SK-N-SH (cell line): ENCODE data around the gene DPM2. TPM values are rescaled to one million over a fixed set of nuclear protein-coding genes. Genes with fewer than 3 reads are reported as not detected.

ENCODE experiments used
- CTCF ChIA-PET: fragments of 300-600, 350-600 bp; formaldehyde crosslinking; extraction: SDS; loops from one replicate; lab custom pipeline; 2021; lab: Yijun Ruan, JAX
- POLR2A ChIA-PET: fragments of 350-600 bp; sonication (Branson Sonifier 250); formaldehyde crosslinking; extraction: SDS; loops from one replicate; lab custom pipeline; 2020; ENCODE audit warnings: antibody characterized with exemption, inconsistent platforms; lab: Yijun Ruan, JAX
- DNase-seq: peaks from one replicate; pipeline ENCODE4 v3.0.0; 2012
- H2AFZ ChIP-seq: fragments of 200-600 bp; sonication (generic); 2 replicates; pipeline ENCODE4 v1.8.1; 2016; ENCODE audit warnings: antibody characterized with exemption, mild to moderate bottlenecking, low read depth
- H3F3A ChIP-seq: fragments of 200-600 bp; sonication (generic); replicated peaks from 2 replicates; pipeline ENCODE3; 2016; ENCODE audit warnings: antibody characterized with exemption, mild to moderate bottlenecking; ENCODE audit not compliant: insufficient read depth
- H3K27ac ChIP-seq, 2 experiments: fragments of 200-500 bp in 1 of 2; fragments of 200-600 bp in 1 of 2; sonication (Bioruptor generic) in 1 of 2; sonication (generic), shearing (Covaris generic) in 1 of 2; 2 replicates each; pipeline versions ENCODE4 v1.5.1 to v1.6.1; 2014 to 2016; ENCODE audit warnings: low read depth in 2 of 2, inconsistent platforms in 1 of 2, low read length in 1 of 2, mild to moderate bottlenecking in 1 of 2, mixed read lengths in 1 of 2
- H3K27me3 ChIP-seq: fragments of 200-600 bp; sonication (generic), shearing (Covaris generic); 2 replicates; pipeline ENCODE4 v1.6.1; 2016; ENCODE audit warnings: mixed run types; ENCODE audit not compliant: insufficient read depth
- H3K36me3 ChIP-seq, 2 experiments: fragments of 200-500 bp in 1 of 2; fragments of 200-600 bp in 1 of 2; sonication (Bioruptor generic) in 1 of 2; sonication (generic) in 1 of 2; replicated peaks in 1 of 2; 2 replicates each; pipeline versions ENCODE3 to v1.5.1; 2014 to 2016; ENCODE audit warnings: low read length in 1 of 2, mild to moderate bottlenecking in 1 of 2; ENCODE audit not compliant: insufficient read depth in 2 of 2, control insufficient read depth in 1 of 2
- H3K4me1 ChIP-seq, 2 experiments: fragments of 200-500 bp in 1 of 2; fragments of 200-600 bp in 1 of 2; sonication (Bioruptor generic) in 1 of 2; sonication (generic), shearing (Covaris generic) in 1 of 2; 2 replicates each; pipeline versions ENCODE4 v1.5.1 to v1.6.1; 2014 to 2016; ENCODE audit warnings: low read depth in 1 of 2, low read length in 1 of 2, mixed run types in 1 of 2; ENCODE audit not compliant: insufficient read depth in 2 of 2, control insufficient read depth in 1 of 2
- H3K4me2 ChIP-seq: fragments of 200-600 bp; sonication (generic), shearing (Covaris generic); 2 replicates; pipeline ENCODE4 v1.6.1; 2017; ENCODE audit warnings: mixed run types
- H3K4me3 ChIP-seq, 2 experiments: fragments of 200-500 bp in 1 of 2; fragments of 200-600 bp in 1 of 2; sonication (Bioruptor generic) in 1 of 2; sonication (generic), shearing (Covaris generic) in 1 of 2; 2 replicates each; pipeline versions ENCODE4 v1.5.1 to v1.8.1; 2014 to 2016; ENCODE audit warnings: low read depth in 2 of 2, inconsistent platforms in 1 of 2, low read length in 1 of 2, mild to moderate bottlenecking in 1 of 2, mixed read lengths in 1 of 2, moderate library complexity in 1 of 2
- H3K79me2 ChIP-seq: fragments of 200-600 bp; sonication (generic); 2 replicates; pipeline ENCODE4 v1.8.1; 2017; ENCODE audit warnings: mild to moderate bottlenecking; ENCODE audit not compliant: insufficient read depth
- H3K9ac ChIP-seq: fragments of 200-600 bp; sonication (generic); 2 replicates; pipeline ENCODE4 v1.6.1; 2017; ENCODE audit warnings: mixed run types
- H3K9me2 ChIP-seq: fragments of 200-600 bp; sonication (generic); 2 replicates; pipeline ENCODE4 v1.6.1; 2017; ENCODE audit warnings: mixed run types
- H3K9me3 ChIP-seq: fragments of 200-600 bp; sonication (generic); 2 replicates; pipeline ENCODE4 v1.6.1; 2017; ENCODE audit warnings: mixed run types, mild to moderate bottlenecking, moderate library complexity
- H4K20me1 ChIP-seq: fragments of 200-600 bp; sonication (generic); 2 replicates; pipeline ENCODE4 v1.6.1; 2017; ENCODE audit warnings: mild to moderate bottlenecking, mixed run types; ENCODE audit not compliant: insufficient read depth
- FOXM1 ChIP-seq: IDR thresholded peaks from 2 replicates; pipeline ENCODE4 v1.4.0; 2012; ENCODE audit warnings: low read depth, mild to moderate bottlenecking
- GABPA ChIP-seq: IDR thresholded peaks from 2 replicates; pipeline ENCODE4 v1.4.0; 2012; ENCODE audit warnings: low read depth, mild to moderate bottlenecking
- GATA2 ChIP-seq: sonication (generic); formaldehyde crosslinking; IDR thresholded peaks from 2 replicates; pipeline ENCODE4 v1.5.0; 2020; ENCODE audit warnings: mild to moderate bottlenecking, missing genetic modification reagents
- JUND ChIP-seq: IDR thresholded peaks from 2 replicates; pipeline ENCODE4 v1.4.0; 2012
- NFIC ChIP-seq: IDR thresholded peaks from 2 replicates; pipeline ENCODE4 v1.4.0; 2012; ENCODE audit warnings: borderline replicate concordance
- POLR2AphosphoS5 ChIP-seq: IDR thresholded peaks from 2 replicates; pipeline ENCODE4 v1.6.1; 2012; ENCODE audit warnings: low read depth, low read length
- RAD21 ChIP-seq: IDR thresholded peaks from 2 replicates; pipeline ENCODE4 v1.6.1; 2012; ENCODE audit warnings: mild to moderate bottlenecking, low read length
- REST ChIP-seq: IDR thresholded peaks from 2 replicates; pipeline ENCODE4 v1.6.1; 2012; ENCODE audit warnings: mild to moderate bottlenecking, low read depth, low read length, moderate library complexity
- SMC3 ChIP-seq: IDR thresholded peaks from 2 replicates; pipeline ENCODE4 v1.6.1; 2012; ENCODE audit warnings: low read depth, low read length, improper control_type of control experiment
- TAF1 ChIP-seq: IDR thresholded peaks from 2 replicates; pipeline ENCODE4 v1.6.1; 2012; ENCODE audit warnings: low read depth, mild to moderate bottlenecking, low read length, moderate library complexity, borderline replicate concordance
- TCF12 ChIP-seq: IDR thresholded peaks from 2 replicates; pipeline ENCODE4 v1.4.0; 2012
- YY1 ChIP-seq: IDR thresholded peaks from 2 replicates; pipeline ENCODE4 v1.4.0; 2012; ENCODE audit warnings: low read depth, mild to moderate bottlenecking
- WGBS: methylation state at CpG from one replicate; pipeline ENCODE4 v1.1.6; 2017; ENCODE audit warnings: low lambda C conversion rate; 5-methylcytosine and 5-hydroxymethylcytosine counted together
- polyA plus RNA-seq, 3 experiments: library from polyadenylated mRNA; depleted of rRNA; stranded (reverse); fragments of >200 nt; gene quantifications; 2 replicates each; pipeline ENCODE4 v1.2.3, GENCODE V29; 2012
- TF ChIP-seq, protein P1 (sequence below): fragments of 200-600 bp; sonication (generic); IDR thresholded peaks from 2 replicates; pipeline ENCODE4 v1.6.1; 2017; ENCODE audit warnings: antibody characterized with exemption, mild to moderate bottlenecking, moderate library complexity

Gene DPM2
- polyA plus RNA-seq, 1 of the 3 experiments (the other 2 are of a cell fraction) = 106 TPM

DNA sequence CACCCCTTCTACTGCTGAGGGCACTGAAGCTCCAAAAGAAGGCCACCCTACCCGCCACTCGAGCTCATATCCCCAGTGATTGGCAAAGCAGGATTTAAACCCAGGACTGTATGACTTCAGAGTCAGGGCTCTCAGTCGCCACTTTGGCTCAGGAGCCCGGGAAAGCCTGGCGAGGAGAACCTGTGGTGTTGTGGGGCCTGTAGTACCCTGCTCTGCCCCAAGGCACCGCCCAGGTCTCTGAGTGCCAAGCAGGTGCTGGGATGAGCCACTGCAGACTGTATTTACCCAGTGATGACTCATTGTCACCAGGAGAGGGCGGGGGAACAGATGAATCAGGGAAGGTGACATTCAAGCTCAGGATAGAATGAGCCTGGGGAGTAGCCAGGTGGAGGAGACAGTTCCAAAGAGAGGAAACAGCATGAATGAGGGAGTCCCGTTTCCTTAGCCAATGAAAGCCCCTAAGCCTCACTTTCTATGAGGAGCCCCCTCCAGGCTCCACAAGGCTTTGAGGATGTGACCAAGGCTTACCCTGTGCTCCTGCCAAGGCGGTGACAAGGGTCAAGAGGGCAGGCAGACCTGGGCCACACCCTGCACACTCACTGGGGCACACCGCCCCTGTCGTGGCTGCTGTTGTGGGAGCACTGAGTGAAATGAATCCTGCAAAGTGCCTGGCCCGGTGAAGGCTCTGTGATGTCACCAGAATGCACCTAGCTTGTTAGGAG is 17.8 kb upstream of the DPM2 start:
- ChIA-PET POLR2A (interaction anchor here (0.8 to 1.2 kb wide), 2 partner anchors 12 to 26 kb away, joined by 3 to 4 read pairs; partner anchors contain the start of gene EEIG1), CTCF (interaction anchor here (0.6 to 9.9 kb wide), 27 partner anchors 8 to 170 kb away, joined by 3 to 125 read pairs (median 4); partner anchors contain the start of genes CDK9 and EEIG1)
- Histone ChIP-seq H3K4me2 (no peak overlapping the region), H3K4me1 (peaks cover 0 to 46% of the 10 kb centered on the region in 2 experiments; a peak in 2 of 4 replicates), H4K20me1 (peaks cover 51% of the 10 kb centered on the region), H3F3A (peaks cover 5% of the 10 kb centered on the region), H3K4me3 (no peak overlapping the region), H3K9me2 (no peaks in the 10 kb centered on the region), H3K27me3 (no peaks in the 10 kb centered on the region), H3K27ac (peak overlapping the region in 1 of 2 experiments; percentile 54; a peak in 1 of 4 replicates), H3K9ac (no peak overlapping the region), H2AFZ (no peak overlapping the region), H3K9me3 (no peaks in the 10 kb centered on the region), H3K79me2 (peaks cover 73% of the 10 kb centered on the region), H3K36me3 (no peaks in the 10 kb centered on the region)
- TF ChIP-seq REST (no peak), GATA2 (CRISPR knock-in tag) (no peak), TCF12 (peak; percentile 64; the same call in 1 of the 2 replicates), RAD21 (peak; percentile 59), SMC3 (peak; percentile 55)
- WGBS = 59% methylated on average over 12 of the region's 12 CpGs
- DNase-seq = peak; percentile 79

DNA sequence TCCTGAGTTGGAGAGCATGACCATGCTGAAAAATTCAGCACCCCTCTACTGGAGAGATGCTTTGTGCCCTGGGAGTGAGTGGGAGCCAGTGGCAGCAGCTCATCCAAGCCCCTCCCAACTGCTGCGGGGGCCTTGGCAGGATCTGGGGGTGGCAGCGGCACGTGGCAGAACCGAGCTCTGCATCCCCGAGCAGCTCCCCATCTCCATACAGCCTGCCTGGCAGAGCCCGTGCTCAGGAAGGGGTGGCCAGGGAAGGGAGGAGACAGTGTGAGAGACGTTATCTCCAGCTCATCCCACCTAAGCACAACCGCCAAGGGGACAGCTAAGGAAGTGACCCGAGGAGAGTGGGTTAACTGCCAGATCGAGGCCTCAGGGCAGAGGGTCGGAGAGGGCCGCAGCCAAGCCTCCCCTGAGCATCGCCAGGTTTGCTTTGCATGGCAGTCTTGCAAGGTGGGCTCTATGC is 17.2 kb upstream of the DPM2 start:
- H3K4me1 ChIP-seq = peaks cover 0 to 46% of the 10 kb centered on the region in 2 experiments; a peak in 2 of 4 replicates
- H3K27ac ChIP-seq = peak overlapping the region in 1 of 2 experiments; percentile 54; a peak in 1 of 4 replicates
- H3K36me3 ChIP-seq = peaks cover 0 to 3% of the 10 kb centered on the region in 2 experiments
- H3K4me3 ChIP-seq = no peak overlapping the region
- H4K20me1 ChIP-seq = peaks cover 51% of the 10 kb centered on the region
- peaks cover 71% of the 10 kb centered on the region for H3K79me2 ChIP-seq
- no peaks in the 10 kb centered on the region for H3K9me2 ChIP-seq
- H3K4me2 ChIP-seq = no peak overlapping the region
- H3K9ac ChIP-seq = no peak overlapping the region
- CTCF ChIA-PET = interaction anchor here (0.6 to 9.9 kb wide), 21 partner anchors 8 to 163 kb away, joined by 3 to 125 read pairs (median 4); partner anchors contain the start of gene EEIG1
- 77% methylated on average over 9 of the region's 13 CpGs for WGBS
- DNase-seq = peak; percentile 56
- peaks cover 5% of the 10 kb centered on the region for H3F3A ChIP-seq
- POLR2A ChIA-PET = interaction anchor here (0.8 kb wide), 1 partner anchor 26 kb away, joined by 4 read pairs; the partner anchor contains the start of gene EEIG1
- no peak overlapping the region for H2AFZ ChIP-seq
- H3K27me3 ChIP-seq = no peaks in the 10 kb centered on the region
- H3K9me3 ChIP-seq = no peaks in the 10 kb centered on the region
- TF ChIP-seq JUND (no peak), NFIC (no peak), FOXM1 (no peak), POLR2AphosphoS5 (no peak), TAF1 (no peak), GATA2 (CRISPR knock-in tag) (no peak), GABPA (no peak), YY1 (no peak)
- TF ChIP-seq, protein P1, sequence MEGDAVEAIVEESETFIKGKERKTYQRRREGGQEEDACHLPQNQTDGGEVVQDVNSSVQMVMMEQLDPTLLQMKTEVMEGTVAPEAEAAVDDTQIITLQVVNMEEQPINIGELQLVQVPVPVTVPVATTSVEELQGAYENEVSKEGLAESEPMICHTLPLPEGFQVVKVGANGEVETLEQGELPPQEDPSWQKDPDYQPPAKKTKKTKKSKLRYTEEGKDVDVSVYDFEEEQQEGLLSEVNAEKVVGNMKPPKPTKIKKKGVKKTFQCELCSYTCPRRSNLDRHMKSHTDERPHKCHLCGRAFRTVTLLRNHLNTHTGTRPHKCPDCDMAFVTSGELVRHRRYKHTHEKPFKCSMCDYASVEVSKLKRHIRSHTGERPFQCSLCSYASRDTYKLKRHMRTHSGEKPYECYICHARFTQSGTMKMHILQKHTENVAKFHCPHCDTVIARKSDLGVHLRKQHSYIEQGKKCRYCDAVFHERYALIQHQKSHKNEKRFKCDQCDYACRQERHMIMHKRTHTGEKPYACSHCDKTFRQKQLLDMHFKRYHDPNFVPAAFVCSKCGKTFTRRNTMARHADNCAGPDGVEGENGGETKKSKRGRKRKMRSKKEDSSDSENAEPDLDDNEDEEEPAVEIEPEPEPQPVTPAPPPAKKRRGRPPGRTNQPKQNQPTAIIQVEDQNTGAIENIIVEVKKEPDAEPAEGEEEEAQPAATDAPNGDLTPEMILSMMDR = no peak
